Muscle of back (tissue), 11 donors: ENCODE measurements around the gene NBAS. TPM values are rescaled to one million over a fixed set of nuclear protein-coding genes. Genes with fewer than 3 reads are reported as not detected.
"Not testable (repeated sequence)": the region's sequence is repeated elsewhere in the genome, so short reads cannot be mapped to it uniquely, and the experiment has no call there.

Source experiments
- DNase-seq, 3 donors: peaks; one replicate each; pipeline versions ENCODE4 v3.0.0 to v3.0.0-alpha.2; 2013
- polyA plus RNA-seq, 10 donors: library from polyadenylated mRNA; unstranded; fragments of 120-200 nt; gene quantifications; one replicate each; pipeline ENCODE4 v1.2.1, GENCODE V29; 2013; ENCODE audit not compliant: insufficient read length in 10 of 10

Gene NBAS
- polyA plus RNA-seq, 10 donors, result 31.0 to 38.6 (median 36.8) TPM

GRCh38 chr2:15531095-15531854 lies 29.9 kb downstream of the NBAS start:
- no peak for DNase-seq

- no peak for DNase-seq
Observed at GRCh38 chr2:15527074-15527739, 33.9 kb downstream of the NBAS start.

- no peak for DNase-seq
Observed at GRCh38 chr2:15521641-15522181, 39.4 kb downstream of the NBAS start.

- DNase-seq, result no peak
Observed at GRCh38 chr2:15520346-15520745, 40.8 kb downstream of the NBAS start.

GRCh38 chr2:15518759-15519158 lies 42.4 kb downstream of the NBAS start:
- DNase-seq, result not testable (repeated sequence)

- DNase-seq, result no peak
Observed at GRCh38 chr2:15517793-15518192, 43.3 kb downstream of the NBAS start.

GRCh38 chr2:15511686-15512085 lies 49.4 kb downstream of the NBAS start:
- DNase-seq, result no peak

GRCh38 chr2:15510552-15510951 lies 50.6 kb downstream of the NBAS start:
- DNase-seq, result no peak

GRCh38 chr2:15510131-15510530 lies 51.0 kb downstream of the NBAS start:
- DNase-seq, result no peak

- DNase-seq, result no peak
Observed at GRCh38 chr2:15507697-15508096, 53.4 kb downstream of the NBAS start.

GRCh38 chr2:15507061-15507460 lies 54.1 kb downstream of the NBAS start:
- no peak for DNase-seq

GRCh38 chr2:15506229-15506819 lies 54.8 kb downstream of the NBAS start:
- no peak for DNase-seq

- DNase-seq, result no peak
Observed at GRCh38 chr2:15504882-15505663, 56.1 kb downstream of the NBAS start.

GRCh38 chr2:15499251-15499650 lies 61.9 kb downstream of the NBAS start:
- not testable (repeated sequence) for DNase-seq

GRCh38 chr2:15498554-15498953 lies 62.6 kb downstream of the NBAS start:
- no peak for DNase-seq

GRCh38 chr2:15494877-15495276 lies 66.3 kb downstream of the NBAS start:
- no peak for DNase-seq

- DNase-seq, result no peak
Observed at GRCh38 chr2:15492773-15493325, 68.3 kb downstream of the NBAS start.

- DNase-seq, result no peak
Observed at GRCh38 chr2:15486770-15487169, 74.4 kb downstream of the NBAS start.

- no peak for DNase-seq
Observed at GRCh38 chr2:15485949-15486348, 75.2 kb downstream of the NBAS start.

- DNase-seq, result no peak
Observed at GRCh38 chr2:15481000-15481399, 80.1 kb downstream of the NBAS start.

GRCh38 chr2:15480552-15480951 lies 80.6 kb downstream of the NBAS start:
- no peak for DNase-seq

GRCh38 chr2:15472876-15473275 lies 88.3 kb downstream of the NBAS start:
- DNase-seq, result no peak
